Coronary artery (tissue), 2 donors: ENCODE measurements around the gene CDK8.

Source experiments
- DNase-seq: peaks from one replicate; pipeline ENCODE4 v3.0.0-alpha.2; 2017; ENCODE audit warnings: low spot score
- H3K27ac ChIP-seq, 2 donors: fragments of 200-600 bp; sonication (generic); one replicate each; pipeline ENCODE4 v1.5.1; 2016 to 2019
- H3K4me3 ChIP-seq: fragments of 200-600 bp; sonication (generic); 2 replicates; pipeline ENCODE4 v1.5.1; 2016; ENCODE audit warnings: mild to moderate bottlenecking, moderate library complexity
- TF ChIP-seq, protein P1 (sequence below): fragments of 200-600 bp; sonication (generic); IDR thresholded peaks from one replicate; pipeline ENCODE4 v1.5.1; 2019; ENCODE audit warnings: antibody characterized with exemption

The CDK8 gene

GRCh38 chr13:26378116-26378515 lies 124.2 kb downstream of the CDK8 start:
- Histone ChIP-seq H3K27ac (no peak overlapping the region), H3K4me3 (no peak overlapping the region)
- no peak for DNase-seq
- TF ChIP-seq, protein P1, sequence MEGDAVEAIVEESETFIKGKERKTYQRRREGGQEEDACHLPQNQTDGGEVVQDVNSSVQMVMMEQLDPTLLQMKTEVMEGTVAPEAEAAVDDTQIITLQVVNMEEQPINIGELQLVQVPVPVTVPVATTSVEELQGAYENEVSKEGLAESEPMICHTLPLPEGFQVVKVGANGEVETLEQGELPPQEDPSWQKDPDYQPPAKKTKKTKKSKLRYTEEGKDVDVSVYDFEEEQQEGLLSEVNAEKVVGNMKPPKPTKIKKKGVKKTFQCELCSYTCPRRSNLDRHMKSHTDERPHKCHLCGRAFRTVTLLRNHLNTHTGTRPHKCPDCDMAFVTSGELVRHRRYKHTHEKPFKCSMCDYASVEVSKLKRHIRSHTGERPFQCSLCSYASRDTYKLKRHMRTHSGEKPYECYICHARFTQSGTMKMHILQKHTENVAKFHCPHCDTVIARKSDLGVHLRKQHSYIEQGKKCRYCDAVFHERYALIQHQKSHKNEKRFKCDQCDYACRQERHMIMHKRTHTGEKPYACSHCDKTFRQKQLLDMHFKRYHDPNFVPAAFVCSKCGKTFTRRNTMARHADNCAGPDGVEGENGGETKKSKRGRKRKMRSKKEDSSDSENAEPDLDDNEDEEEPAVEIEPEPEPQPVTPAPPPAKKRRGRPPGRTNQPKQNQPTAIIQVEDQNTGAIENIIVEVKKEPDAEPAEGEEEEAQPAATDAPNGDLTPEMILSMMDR: no peak

GRCh38 chr13:26379831-26380230 lies 125.9 kb downstream of the CDK8 start:
- Histone ChIP-seq H3K27ac (no peak overlapping the region), H3K4me3 (no peak overlapping the region)
- TF ChIP-seq, protein P1: no peak
- DNase-seq: no peak

DNA sequence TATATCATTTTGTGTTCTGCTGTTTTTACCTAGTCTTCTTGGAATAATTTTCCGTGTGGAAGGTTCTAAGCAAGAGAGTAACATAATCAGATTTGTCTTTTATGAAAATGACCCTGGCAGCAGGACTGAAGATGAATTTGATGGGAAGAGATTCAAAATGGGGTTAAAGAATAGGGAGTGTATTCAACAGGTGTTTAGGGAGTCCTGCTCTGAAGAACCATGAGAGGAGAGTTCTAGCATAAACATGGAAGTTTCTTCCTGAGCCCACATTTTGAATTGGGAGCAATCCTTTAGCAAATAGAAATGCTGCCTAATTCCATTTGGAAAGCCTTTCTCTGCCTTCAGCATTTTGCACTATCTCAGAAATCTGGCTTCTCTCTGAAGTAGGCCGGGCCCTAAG lies 127.0 kb downstream of the CDK8 start:
- Histone ChIP-seq H3K4me3 (no peak overlapping the region), H3K27ac (no peak overlapping the region)
- TF ChIP-seq, protein P1: no peak
- no peak for DNase-seq

DNA sequence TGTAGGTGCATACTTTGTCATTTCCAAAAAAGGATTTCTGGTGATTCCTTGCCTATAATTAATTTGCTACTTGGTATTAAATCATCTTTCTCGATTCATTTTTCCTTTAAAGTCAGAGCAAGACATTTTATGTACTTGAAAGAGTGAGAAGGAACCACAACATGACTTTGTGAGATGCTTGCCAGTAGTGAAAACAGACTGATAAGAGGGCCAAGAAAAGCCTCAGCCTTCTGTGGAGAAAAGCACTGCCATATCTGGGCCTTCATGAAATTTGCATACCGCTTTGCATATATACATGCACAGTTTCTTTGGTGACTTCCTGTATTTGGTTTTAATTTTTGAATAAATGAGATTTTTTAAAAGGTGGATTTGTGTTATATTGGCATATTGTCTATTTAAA lies 128.4 kb downstream of the CDK8 start:
- Histone ChIP-seq H3K27ac (no peak overlapping the region), H3K4me3 (no peak overlapping the region)
- TF ChIP-seq, protein P1: no peak
- DNase-seq: no peak

GRCh38 chr13:26382835-26383234 lies 128.9 kb downstream of the CDK8 start:
- no peak for DNase-seq

GRCh38 chr13:26384587-26384986 lies 130.7 kb downstream of the CDK8 start:
- Histone ChIP-seq H3K27ac (no peak overlapping the region), H3K4me3 (no peak overlapping the region)
- TF ChIP-seq, protein P1: no peak
- DNase-seq: no peak

More at GRCh38 chr13:26382835-26383234, 128.9 kb downstream of the CDK8 start:
- TF ChIP-seq, protein P1: no peak
- Histone ChIP-seq H3K4me3 (no peak overlapping the region), H3K27ac (no peak overlapping the region)

DNA sequence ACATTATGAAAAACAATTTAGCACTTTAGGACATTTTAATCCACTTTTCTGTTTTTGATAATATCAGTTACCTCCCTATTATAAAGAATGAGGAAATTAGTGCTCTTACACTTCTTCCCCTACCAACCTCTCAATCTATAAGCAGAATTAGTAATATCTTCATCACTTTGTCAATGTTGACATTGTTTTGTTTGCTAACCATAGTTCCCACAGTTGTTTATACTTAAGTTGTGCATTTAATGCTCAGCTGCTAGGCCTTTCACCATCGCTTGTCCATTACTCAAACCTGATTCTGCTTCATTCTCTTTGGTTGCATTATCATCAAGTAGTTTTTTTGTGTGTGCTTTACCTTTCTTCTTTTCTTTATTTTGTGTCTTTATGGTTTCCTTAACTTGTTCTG lies 132.1 kb downstream of the CDK8 start:
- Histone ChIP-seq H3K27ac (no peak overlapping the region), H3K4me3 (no peak overlapping the region)
- TF ChIP-seq, protein P1: no peak
- DNase-seq: no peak
